Measurements from ENCODE around the gene ARL3. TPM values are rescaled to one million over a fixed set of nuclear protein-coding genes. Genes with fewer than 3 reads are reported as not detected.
"Not testable (repeated sequence)": the region's sequence is repeated elsewhere in the genome, so short reads cannot be mapped to it uniquely, and the experiment has no call there.

ARL3 gene
- total RNA-seq, 2 experiments from 2014 or later: 4.7 to 5.2 TPM

- ATAC-seq; H3K27me3 Mint-ChIP-seq (ENCODE audit: low read depth); H3K9me3 Mint-ChIP-seq (ENCODE audit: insufficient read depth); H3K27ac Mint-ChIP-seq; POLR2A ChIA-PET; H3K4me3 Mint-ChIP-seq; DNase-seq: not testable (repeated sequence)
- Mint-ChIP-seq H3K36me3 (ENCODE audit: low read depth) (peaks cover 27% of the 10 kb centered on the region), H3K4me1 (ENCODE audit: low read depth) (peaks cover 56% of the 10 kb centered on the region)
- CTCF ChIA-PET: interaction anchor here (1.3 kb wide), 1 partner anchor 42 kb away, joined by 3 read pairs; no protein-coding TSS in a partner anchor
These were observed 2.8 kb upstream of the ARL3 start for GRCh38 chr10:102716900-102717565.

GRCh38 chr10:102715880-102716279 lies 1.7 kb upstream of the ARL3 start:
- DNase-seq: no peak
- H3K27me3 Mint-ChIP-seq (ENCODE audit: low read depth): no peaks in the 10 kb centered on the region
- H3K27ac Mint-ChIP-seq: peak overlapping the region; percentile 5
- H3K4me3 Mint-ChIP-seq: peak overlapping the region; percentile 91
- CTCF ChIA-PET: interaction anchor here (6.4 kb wide), 1 partner anchor 41 kb away, joined by 61 read pairs; no protein-coding TSS in a partner anchor
- peaks cover 56% of the 10 kb centered on the region for H3K4me1 Mint-ChIP-seq (ENCODE audit: low read depth)
- ATAC-seq: no peak
- H3K9me3 Mint-ChIP-seq (ENCODE audit: insufficient read depth): no peaks in the 10 kb centered on the region
- H3K36me3 Mint-ChIP-seq (ENCODE audit: low read depth): peaks cover 22% of the 10 kb centered on the region
- POLR2A ChIA-PET: interaction anchor here (0.7 to 1.2 kb wide), 2 partner anchors 19 to 70 kb away, joined by 4 read pairs; no protein-coding TSS in a partner anchor

- ATAC-seq: peak; percentile 30
- H3K9me3 Mint-ChIP-seq (ENCODE audit: insufficient read depth): no peaks in the 10 kb centered on the region
- peak within 1 kb of the TSS; percentile 92 for H3K27ac Mint-ChIP-seq
- peak within 1 kb of the TSS; percentile 91 for H3K4me3 Mint-ChIP-seq
- peak; percentile 76 for DNase-seq
- H3K4me1 Mint-ChIP-seq (ENCODE audit: low read depth): peaks cover 59% of the 10 kb centered on the region
- H3K27me3 Mint-ChIP-seq (ENCODE audit: low read depth): no peaks in the 10 kb centered on the region
- ChIA-PET POLR2A (interaction anchor here (0.9 to 3.1 kb wide), 10 partner anchors 18 to 73 kb away, joined by 3 to 27 read pairs (median 5); partner anchors contain the start of genes TRIM8 and WBP1L), CTCF (interaction anchor here (0.6 to 6.4 kb wide), 18 partner anchors 8 to 339 kb away, joined by 3 to 61 read pairs (median 6); partner anchors contain the start of genes CNNM2, TRIM8 and WBP1L)
- peaks cover 20% of the 10 kb centered on the region for H3K36me3 Mint-ChIP-seq (ENCODE audit: low read depth)
These were observed 641 bp upstream of the ARL3 start, which contains the start of gene SFXN2 for GRCh38 chr10:102714621-102715455. TSS of gene SFXN2 (plus strand) at chr10:102714636. CDS start at chr10:102726637, 12,001 bp downstream.

GRCh38 chr10:102713539-102713813 lies 721 bp downstream of the ARL3 start:
- H3K9me3 Mint-ChIP-seq (ENCODE audit: insufficient read depth): no peaks in the 10 kb centered on the region
- peak; percentile 62 for ATAC-seq

GRCh38 chr10:102712843-102713538 lies 1.2 kb downstream of the ARL3 start:
- Mint-ChIP-seq H3K27me3 (ENCODE audit: low read depth) (no peaks in the 10 kb centered on the region), H3K27ac (peak overlapping the region; percentile 92), H3K36me3 (ENCODE audit: low read depth) (peaks cover 16% of the 10 kb centered on the region), H3K9me3 (ENCODE audit: insufficient read depth) (no peaks in the 10 kb centered on the region), H3K4me3 (peak overlapping the region; percentile 91), H3K4me1 (ENCODE audit: low read depth) (peaks cover 50% of the 10 kb centered on the region)
- no peak for DNase-seq
- ATAC-seq: no peak
- ChIA-PET POLR2A (interaction anchor here (0.6 to 3.1 kb wide), 6 partner anchors 32 to 68 kb away, joined by 3 to 27 read pairs (median 7); partner anchors contain the start of gene TRIM8), CTCF (interaction anchor here (0.6 to 6.4 kb wide), 22 partner anchors 8 to 341 kb away, joined by 3 to 61 read pairs (median 4); partner anchors contain the start of genes ACTR1A, TRIM8 and WBP1L)

More at GRCh38 chr10:102713539-102713813, 721 bp downstream of the ARL3 start:
- CTCF ChIA-PET: interaction anchor here (0.8 to 6.4 kb wide), 22 partner anchors 9 to 341 kb away, joined by 3 to 61 read pairs (median 5); partner anchors contain the start of genes ACTR1A, TRIM8 and WBP1L
- POLR2A ChIA-PET: interaction anchor here (0.7 to 3.1 kb wide), 6 partner anchors 31 to 204 kb away, joined by 3 to 27 read pairs (median 7); partner anchors contain the start of genes CNNM2 and TRIM8
- no peak for DNase-seq
- Mint-ChIP-seq H3K27me3 (ENCODE audit: low read depth) (no peaks in the 10 kb centered on the region), H3K36me3 (ENCODE audit: low read depth) (peaks cover 16% of the 10 kb centered on the region), H3K4me3 (peak overlapping the region; percentile 91), H3K4me1 (ENCODE audit: low read depth) (peaks cover 53% of the 10 kb centered on the region), H3K27ac (peak overlapping the region; percentile 92)

- Mint-ChIP-seq H3K27ac (no peak overlapping the region), H3K9me3 (ENCODE audit: insufficient read depth) (no peaks in the 10 kb centered on the region), H3K27me3 (ENCODE audit: low read depth) (no peaks in the 10 kb centered on the region), H3K4me1 (ENCODE audit: low read depth) (peaks cover 46% of the 10 kb centered on the region), H3K4me3 (no peak overlapping the region), H3K36me3 (ENCODE audit: low read depth) (peaks cover 9% of the 10 kb centered on the region)
- POLR2A ChIA-PET: interaction anchor here (0.6 kb wide), 1 partner anchor 35 kb away, joined by 4 read pairs; no protein-coding TSS in a partner anchor
- CTCF ChIA-PET: interaction anchor here (0.6 to 6.4 kb wide), 5 partner anchors 27 to 66 kb away, joined by 3 to 61 read pairs (median 6); partner anchors contain the start of gene TRIM8
- ATAC-seq (no peak), DNase-seq (no peak)
These were observed 2.1 kb downstream of the ARL3 start for GRCh38 chr10:102712089-102712488.

- no peak for ATAC-seq
- ChIA-PET POLR2A (interaction anchor here (1.1 kb wide), 1 partner anchor 64 kb away, joined by 4 read pairs; no protein-coding TSS in a partner anchor), CTCF (interaction anchor here (0.5 to 6.4 kb wide), 7 partner anchors 9 to 203 kb away, joined by 3 to 61 read pairs (median 7); partner anchors contain the start of gene TRIM8)
- H3K27me3 Mint-ChIP-seq (ENCODE audit: low read depth): no peaks in the 10 kb centered on the region
- H3K4me3 Mint-ChIP-seq: no peak overlapping the region
- H3K36me3 Mint-ChIP-seq (ENCODE audit: low read depth): peaks cover 2% of the 10 kb centered on the region
- H3K9me3 Mint-ChIP-seq (ENCODE audit: insufficient read depth): no peaks in the 10 kb centered on the region
- peaks cover 40% of the 10 kb centered on the region for H3K4me1 Mint-ChIP-seq (ENCODE audit: low read depth)
- DNase-seq: no peak
- no peak overlapping the region for H3K27ac Mint-ChIP-seq
These were observed 3.6 kb downstream of the ARL3 start for GRCh38 chr10:102710609-102711008.

GRCh38 chr10:102705531-102705930 lies 8.7 kb downstream of the ARL3 start:
- Mint-ChIP-seq H3K27me3 (ENCODE audit: low read depth) (no peaks in the 10 kb centered on the region), H3K4me1 (ENCODE audit: low read depth) (peaks cover 15% of the 10 kb centered on the region), H3K9me3 (ENCODE audit: insufficient read depth) (no peaks in the 10 kb centered on the region), H3K36me3 (ENCODE audit: low read depth) (peaks cover 4% of the 10 kb centered on the region), H3K4me3 (no peak overlapping the region), H3K27ac (no peak overlapping the region)
- no peak for DNase-seq
- ChIA-PET CTCF (interaction anchor here (2.3 kb wide), 1 partner anchor 9 kb away, joined by 11 read pairs; the partner anchor contains the start of genes ARL3 and SFXN2), POLR2A (no interaction called here)
- ATAC-seq: no peak

GRCh38 chr10:102704915-102705314 lies 9.3 kb downstream of the ARL3 start:
- no peaks in the 10 kb centered on the region for H3K27me3 Mint-ChIP-seq (ENCODE audit: low read depth)
- ChIA-PET CTCF (interaction anchor here (2.3 kb wide), 1 partner anchor 9 kb away, joined by 11 read pairs; the partner anchor contains the start of genes ARL3 and SFXN2), POLR2A (no interaction called here)
- H3K9me3 Mint-ChIP-seq (ENCODE audit: insufficient read depth): no peaks in the 10 kb centered on the region
- H3K36me3 Mint-ChIP-seq (ENCODE audit: low read depth): peaks cover 4% of the 10 kb centered on the region
- no peak for ATAC-seq
- H3K27ac Mint-ChIP-seq: no peak overlapping the region
- H3K4me1 Mint-ChIP-seq (ENCODE audit: low read depth): peaks cover 11% of the 10 kb centered on the region
- no peak overlapping the region for H3K4me3 Mint-ChIP-seq
- DNase-seq: no peak

- Mint-ChIP-seq H3K9me3 (ENCODE audit: insufficient read depth) (no peaks in the 10 kb centered on the region), H3K36me3 (ENCODE audit: low read depth) (peaks cover 9% of the 10 kb centered on the region), H3K27ac (no peak overlapping the region), H3K27me3 (ENCODE audit: low read depth) (no peaks in the 10 kb centered on the region), H3K4me1 (ENCODE audit: low read depth) (peaks cover 11% of the 10 kb centered on the region), H3K4me3 (no peak overlapping the region)
- ATAC-seq: no peak
- POLR2A ChIA-PET: no interaction called here
- DNase-seq: no peak
- CTCF ChIA-PET: no interaction called here
These were observed 11.5 kb downstream of the ARL3 start for GRCh38 chr10:102702742-102703141.

GRCh38 chr10:102701796-102702195 lies 12.4 kb downstream of the ARL3 start:
- Mint-ChIP-seq H3K27ac (no peak overlapping the region), H3K9me3 (ENCODE audit: insufficient read depth) (no peaks in the 10 kb centered on the region), H3K27me3 (ENCODE audit: low read depth) (no peaks in the 10 kb centered on the region), H3K4me1 (ENCODE audit: low read depth) (peaks cover 4% of the 10 kb centered on the region), H3K4me3 (no peak overlapping the region), H3K36me3 (ENCODE audit: low read depth) (peaks cover 13% of the 10 kb centered on the region)
- DNase-seq: no peak
- ChIA-PET CTCF (interaction anchor here (1.0 to 1.2 kb wide), 3 partner anchors 9 to 23 kb away, joined by 3 to 4 read pairs (median 4); no protein-coding TSS in a partner anchor), POLR2A (interaction anchor here (0.6 kb wide), 1 partner anchor 39 kb away, joined by 4 read pairs; no protein-coding TSS in a partner anchor)
- no peak for ATAC-seq

Data from activated CD8-positive, alpha-beta T cell treated with anti-CD3 and anti-CD28 coated beads, Interleukin-2, amount 10 ng/mL, durations not matched to agents 7 days and 5 days (primary cell).